ENCODE measurements around the gene MTMR12. TPM values are rescaled to one million over a fixed set of nuclear protein-coding genes. Genes with fewer than 3 reads are reported as not detected.

The MTMR12 gene
- total and polyA plus RNA-seq, 10 of the 15 experiments (the other 5 are each of a cell fraction or from before 2014, with no cell fraction given) = 5.0 to 22.9 (median 16.3) TPM

GRCh38 chr5:32331935-32332274 is 19.2 kb upstream of the MTMR12 start (continued):
- TF ChIP-seq, protein P1, sequence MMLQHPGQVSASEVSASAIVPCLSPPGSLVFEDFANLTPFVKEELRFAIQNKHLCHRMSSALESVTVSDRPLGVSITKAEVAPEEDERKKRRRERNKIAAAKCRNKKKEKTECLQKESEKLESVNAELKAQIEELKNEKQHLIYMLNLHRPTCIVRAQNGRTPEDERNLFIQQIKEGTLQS (IDR thresholded peaks at IDR 0.05; ENCODE audit: borderline replicate concordance, extremely low read depth, low read depth, low read length) = no peak
- TF ChIP-seq EZH2 (IDR thresholded peaks at IDR 0.05; ENCODE audit: borderline replicate concordance, control insufficient read depth, low read depth, low read length) = no peak
- TF ChIP-seq EED (IDR thresholded peaks at IDR 0.05; ENCODE audit: low read depth) = no peak
- TF ChIP-seq HCFC1 (IDR thresholded peaks at IDR 0.05; ENCODE audit: low read length) = no peak
- no peak for TF ChIP-seq NFIC (IDR thresholded peaks at IDR 0.05; ENCODE audit: low read depth, low read length)
- TF ChIP-seq, protein P2, sequence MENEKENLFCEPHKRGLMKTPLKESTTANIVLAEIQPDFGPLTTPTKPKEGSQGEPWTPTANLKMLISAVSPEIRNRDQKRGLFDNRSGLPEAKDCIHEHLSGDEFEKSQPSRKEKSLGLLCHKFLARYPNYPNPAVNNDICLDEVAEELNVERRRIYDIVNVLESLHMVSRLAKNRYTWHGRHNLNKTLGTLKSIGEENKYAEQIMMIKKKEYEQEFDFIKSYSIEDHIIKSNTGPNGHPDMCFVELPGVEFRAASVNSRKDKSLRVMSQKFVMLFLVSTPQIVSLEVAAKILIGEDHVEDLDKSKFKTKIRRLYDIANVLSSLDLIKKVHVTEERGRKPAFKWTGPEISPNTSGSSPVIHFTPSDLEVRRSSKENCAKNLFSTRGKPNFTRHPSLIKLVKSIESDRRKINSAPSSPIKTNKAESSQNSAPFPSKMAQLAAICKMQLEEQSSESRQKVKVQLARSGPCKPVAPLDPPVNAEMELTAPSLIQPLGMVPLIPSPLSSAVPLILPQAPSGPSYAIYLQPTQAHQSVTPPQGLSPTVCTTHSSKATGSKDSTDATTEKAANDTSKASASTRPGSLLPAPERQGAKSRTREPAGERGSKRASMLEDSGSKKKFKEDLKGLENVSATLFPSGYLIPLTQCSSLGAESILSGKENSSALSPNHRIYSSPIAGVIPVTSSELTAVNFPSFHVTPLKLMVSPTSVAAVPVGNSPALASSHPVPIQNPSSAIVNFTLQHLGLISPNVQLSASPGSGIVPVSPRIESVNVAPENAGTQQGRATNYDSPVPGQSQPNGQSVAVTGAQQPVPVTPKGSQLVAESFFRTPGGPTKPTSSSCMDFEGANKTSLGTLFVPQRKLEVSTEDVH (IDR thresholded peaks at IDR 0.05; ENCODE audit: low read depth, partially characterized antibody) = no peak
- TF ChIP-seq ZNF622 (IDR thresholded peaks at IDR 0.05) = no peak
- TF ChIP-seq RB1 (IDR thresholded peaks at IDR 0.05; ENCODE audit: borderline replicate concordance) = no peak
- TF ChIP-seq TAF1 (IDR thresholded peaks at IDR 0.05; ENCODE audit: borderline replicate concordance, low read depth, low read length) = no peak
- TF ChIP-seq USF2 (IDR thresholded peaks at IDR 0.05; ENCODE audit: borderline replicate concordance, low read depth, low read length) = no peak
- TF ChIP-seq TBL1XR1 (IDR thresholded peaks at IDR 0.05; ENCODE audit: low read depth, low read length) = no peak
